ENCODE results near the gene FOXA3. TPM values are rescaled to one million over a fixed set of nuclear protein-coding genes. Genes with fewer than 3 reads are reported as not detected.

Gene FOXA3
- total RNA-seq, 1 experiment from 2014 or later: 5.8 TPM

- TF ChIP-seq ZNF274 (IDR thresholded peaks at IDR 0.05; ENCODE audit: low read depth, low read length): no peak
- no peak for TF ChIP-seq SP1 (IDR thresholded peaks at IDR 0.05; ENCODE audit: low read depth)
- TF ChIP-seq CTCF (IDR thresholded peaks at IDR 0.05 in 2 of 3, conservative IDR thresholded peaks at IDR 0.05 in 1 of 3; ENCODE audit: borderline replicate concordance in 1 of 3, insufficient read depth in 1 of 3, low read depth in 2 of 3, low read length in 2 of 3): no peak
- no peak for TF ChIP-seq ELF1 (IDR thresholded peaks at IDR 0.05; ENCODE audit: borderline replicate concordance, low read depth)
- TF ChIP-seq ZFX (IDR thresholded peaks at IDR 0.05): no peak
- no peak for TF ChIP-seq ATF3 (IDR thresholded peaks at IDR 0.05)
- no peak for TF ChIP-seq POLR2AphosphoS5 (IDR thresholded peaks at IDR 0.05; ENCODE audit: low read depth, low read length)
- no peak for TF ChIP-seq MAX (IDR thresholded peaks at IDR 0.05)
- no peak for TF ChIP-seq SRF (IDR thresholded peaks at IDR 0.05; ENCODE audit: low read depth)
- TF ChIP-seq FOSL1 (IDR thresholded peaks at IDR 0.05; ENCODE audit: low read depth): no peak
- no peak for TF ChIP-seq JUND (IDR thresholded peaks at IDR 0.05)
- TF ChIP-seq POLR2A (IDR thresholded peaks at IDR 0.05; ENCODE audit: borderline replicate concordance, extremely low read depth, insufficient read depth, insufficient read length): no peak
- no peak for TF ChIP-seq EZH2phosphoT487 (IDR thresholded peaks at IDR 0.05; ENCODE audit: borderline replicate concordance)
- TF ChIP-seq YY1 (IDR thresholded peaks at IDR 0.05; ENCODE audit: extremely low read depth, insufficient replicate concordance, low read depth, low read length): no peak
Observed at GRCh38 chr19:45865269-45865948, 1.3 kb downstream of the FOXA3 start (continued).
